GM12864 (cell line): ENCODE data around the gene RAET1E.
"Not testable (repeated sequence)": the region's sequence is repeated elsewhere in the genome, so short reads cannot be mapped to it uniquely, and the experiment has no call there.

ENCODE experiments used
- DNase-seq: peaks from one replicate; pipeline ENCODE4 v3.0.0-alpha.2; 2011; ENCODE audit warnings: low read depth
- H3K4me3 ChIP-seq: 2 replicates; pipeline ENCODE4 v1.5.1; 2011; ENCODE audit warnings: mild to moderate bottlenecking, low read depth, low read length, control low read depth
- CTCF ChIP-seq: IDR thresholded peaks from 2 replicates; pipeline ENCODE4 v1.5.1; 2011; ENCODE audit warnings: low read depth, mild to moderate bottlenecking, moderate library complexity, low read length, control low read depth, inconsistent platforms; ENCODE audit errors: missing control alignments

RAET1E gene

GRCh38 chr6:149913085-149913484 is 15.2 kb upstream of the RAET1E start:
- no peak overlapping the region for H3K4me3 ChIP-seq
- no peak for DNase-seq
- no peak for TF ChIP-seq CTCF

GRCh38 chr6:149912680-149913079 is 14.8 kb upstream of the RAET1E start:
- not testable (repeated sequence) for H3K4me3 ChIP-seq, DNase-seq

GRCh38 chr6:149910721-149911151 is 12.8 kb upstream of the RAET1E start:
- no peak overlapping the region for H3K4me3 ChIP-seq
- TF ChIP-seq CTCF: no peak
- no peak for DNase-seq

GRCh38 chr6:149909701-149910470 is 12.0 kb upstream of the RAET1E start:
- TF ChIP-seq CTCF: no peak
- DNase-seq: no peak
- no peak overlapping the region for H3K4me3 ChIP-seq

- not testable (repeated sequence) for DNase-seq, H3K4me3 ChIP-seq
These were observed 10.6 kb upstream of the RAET1E start for GRCh38 chr6:149908480-149908879.

GRCh38 chr6:149907317-149907716 is 9.4 kb upstream of the RAET1E start:
- H3K4me3 ChIP-seq: no peak overlapping the region
- no peak for DNase-seq
- TF ChIP-seq CTCF: no peak

GRCh38 chr6:149906405-149906804 is 8.5 kb upstream of the RAET1E start:
- TF ChIP-seq CTCF: no peak
- no peak overlapping the region for H3K4me3 ChIP-seq
- DNase-seq: no peak

- DNase-seq: no peak
- TF ChIP-seq CTCF: no peak
- H3K4me3 ChIP-seq: no peak overlapping the region
These were observed 8.0 kb upstream of the RAET1E start for GRCh38 chr6:149905911-149906371.
